Stimulated activated CD8-positive, alpha-beta memory T cell treated with anti-CD3 and anti-CD28 coated beads, Interleukin-15, amount 100 ng/mL, for 48 hours (primary cell): ENCODE results near the gene CA10.

Source experiments
- DNase-seq, 2 donors: peaks; one replicate each; pipeline ENCODE4 v3.0.0-alpha.2; 2020; ENCODE audit warnings: low read depth in 2 of 2

Gene CA10

GRCh38 chr17:51682115-51682514, 476.4 kb downstream of the CA10 start:
- no peak for DNase-seq

GRCh38 chr17:51677875-51678274, 480.6 kb downstream of the CA10 start:
- no peak for DNase-seq

GRCh38 chr17:51676691-51677487, 481.6 kb downstream of the CA10 start:
- DNase-seq: no peak

GRCh38 chr17:51674579-51675255, 483.8 kb downstream of the CA10 start:
- no peak for DNase-seq

- DNase-seq: no peak
Observed at GRCh38 chr17:51673070-51673469, 485.4 kb downstream of the CA10 start.

GRCh38 chr17:51672065-51672464, 486.4 kb downstream of the CA10 start:
- DNase-seq: no peak

- DNase-seq: no peak
Observed at GRCh38 chr17:51670899-51671298, 487.6 kb downstream of the CA10 start.

GRCh38 chr17:51668963-51669246, 489.6 kb downstream of the CA10 start:
- no peak for DNase-seq

- DNase-seq: no peak
Observed at GRCh38 chr17:51668155-51668962, 490.2 kb downstream of the CA10 start.

GRCh38 chr17:51667706-51668083, 490.8 kb downstream of the CA10 start:
- no peak for DNase-seq

- no peak for DNase-seq
Observed at GRCh38 chr17:51666971-51667705, 491.4 kb downstream of the CA10 start.

GRCh38 chr17:51662204-51663056, 496.1 kb downstream of the CA10 start:
- no peak for DNase-seq

GRCh38 chr17:51661403-51661802, 497.1 kb downstream of the CA10 start:
- no peak for DNase-seq

GRCh38 chr17:51660266-51660665, 498.2 kb downstream of the CA10 start:
- DNase-seq: no peak

GRCh38 chr17:51657224-51657623, 501.3 kb downstream of the CA10 start:
- DNase-seq: no peak

GRCh38 chr17:51653878-51654277, 504.6 kb downstream of the CA10 start:
- no peak for DNase-seq

GRCh38 chr17:51652529-51652928, 506.0 kb downstream of the CA10 start:
- no peak for DNase-seq

GRCh38 chr17:51651513-51652298, 506.8 kb downstream of the CA10 start:
- no peak for DNase-seq

- no peak for DNase-seq
Observed at GRCh38 chr17:51650772-51651171, 507.7 kb downstream of the CA10 start.

GRCh38 chr17:51650202-51650601, 508.3 kb downstream of the CA10 start:
- DNase-seq: no peak
